Activated CD8-positive, alpha-beta memory T cell treated with anti-CD3 and anti-CD28 coated beads for 36 hours (primary cell): ENCODE results near the gene ANKMY1. TPM values are rescaled to one million over a fixed set of nuclear protein-coding genes. Genes with fewer than 3 reads are reported as not detected.
"Not testable (repeated sequence)": the region's sequence is repeated elsewhere in the genome, so short reads cannot be mapped to it uniquely, and the experiment has no call there.

ENCODE experiments used
- CTCF ChIA-PET: fragments of 350-600 bp; sonication (Branson Sonifier 250); formaldehyde crosslinking; loops from one replicate; lab custom pipeline; 2021; ENCODE audit warnings: antibody characterized with exemption; lab: Charles Lee
- POLR2A ChIA-PET: fragments of 350-600 bp; sonication (Branson Sonifier 250); formaldehyde crosslinking; loops from one replicate; lab custom pipeline; 2021; ENCODE audit warnings: antibody characterized with exemption; lab: Charles Lee
- total RNA-seq, 2 experiments: library from RNA; stranded (reverse); gene quantifications; one replicate each; pipeline ENCODE4 v1.2.3, GENCODE V29; 2021

ANKMY1 gene
- total RNA-seq, 2 experiments from 2014 or later, result 21.1 to 23.0 TPM

DNA sequence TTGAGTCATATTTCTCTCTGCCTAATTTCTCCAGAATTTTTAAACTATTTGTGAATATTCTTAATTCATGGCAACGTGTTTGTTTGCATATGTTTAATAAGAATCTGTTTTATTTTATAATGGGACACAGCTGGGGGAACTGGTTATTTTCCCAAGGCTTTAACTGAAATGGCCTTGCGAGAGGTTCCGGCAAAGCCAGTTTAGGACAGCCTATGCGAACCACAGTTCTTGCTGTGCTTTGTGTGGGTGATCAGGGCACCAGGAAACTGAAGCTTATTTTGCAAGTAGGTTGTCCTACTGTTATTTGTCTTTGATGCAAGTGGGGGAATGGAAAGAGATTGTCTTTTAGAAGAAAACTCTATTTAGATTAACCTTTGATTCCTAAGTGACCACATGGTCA, 6.5 kb downstream of the ANKMY1 start:
- ChIA-PET CTCF (interaction anchor here (0.7 to 1.3 kb wide), 2 partner anchors 37 to 74 kb away, joined by 3 to 5 read pairs; partner anchors contain the start of gene GPR35), POLR2A (interaction anchor here (0.6 kb wide), 1 partner anchor 1293 kb away, joined by 5 read pairs; no protein-coding TSS in a partner anchor)

DNA sequence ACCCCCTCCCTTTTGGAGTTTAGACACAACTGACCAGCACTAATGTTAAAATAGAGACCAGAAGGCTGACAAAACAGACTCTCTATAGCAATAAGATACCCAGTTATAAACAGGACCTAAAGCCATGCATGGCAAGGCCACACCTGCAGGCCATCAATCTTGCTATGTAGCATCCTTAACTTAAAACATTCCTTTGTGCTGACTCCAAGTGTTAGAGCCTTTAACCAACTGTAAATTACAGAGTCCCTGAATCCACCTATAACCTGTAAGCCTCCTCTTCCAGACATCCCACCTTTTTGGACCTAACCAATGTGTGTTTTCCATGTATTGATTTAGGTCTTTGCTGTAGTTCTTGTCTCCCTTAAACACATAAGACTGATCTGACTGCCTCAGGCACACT, 17.9 kb downstream of the ANKMY1 start:
- ChIA-PET CTCF (no interaction called here), POLR2A (no interaction called here)

- ChIA-PET POLR2A (interaction anchor here (0.5 kb wide), 1 partner anchor 11 kb away, joined by 3 read pairs; no protein-coding TSS in a partner anchor), CTCF (interaction anchor here (1.4 kb wide), 1 partner anchor 28 kb away, joined by 3 read pairs; no protein-coding TSS in a partner anchor)
Observed at GRCh38 chr2:240539101-240539500, 18.7 kb downstream of the ANKMY1 start.

- ChIA-PET POLR2A (interaction anchor here (0.5 kb wide), 1 partner anchor 10 kb away, joined by 3 read pairs; no protein-coding TSS in a partner anchor), CTCF (interaction anchor here (1.4 kb wide), 1 partner anchor 29 kb away, joined by 3 read pairs; no protein-coding TSS in a partner anchor)
Observed at GRCh38 chr2:240538031-240538780, 19.6 kb downstream of the ANKMY1 start.

DNA sequence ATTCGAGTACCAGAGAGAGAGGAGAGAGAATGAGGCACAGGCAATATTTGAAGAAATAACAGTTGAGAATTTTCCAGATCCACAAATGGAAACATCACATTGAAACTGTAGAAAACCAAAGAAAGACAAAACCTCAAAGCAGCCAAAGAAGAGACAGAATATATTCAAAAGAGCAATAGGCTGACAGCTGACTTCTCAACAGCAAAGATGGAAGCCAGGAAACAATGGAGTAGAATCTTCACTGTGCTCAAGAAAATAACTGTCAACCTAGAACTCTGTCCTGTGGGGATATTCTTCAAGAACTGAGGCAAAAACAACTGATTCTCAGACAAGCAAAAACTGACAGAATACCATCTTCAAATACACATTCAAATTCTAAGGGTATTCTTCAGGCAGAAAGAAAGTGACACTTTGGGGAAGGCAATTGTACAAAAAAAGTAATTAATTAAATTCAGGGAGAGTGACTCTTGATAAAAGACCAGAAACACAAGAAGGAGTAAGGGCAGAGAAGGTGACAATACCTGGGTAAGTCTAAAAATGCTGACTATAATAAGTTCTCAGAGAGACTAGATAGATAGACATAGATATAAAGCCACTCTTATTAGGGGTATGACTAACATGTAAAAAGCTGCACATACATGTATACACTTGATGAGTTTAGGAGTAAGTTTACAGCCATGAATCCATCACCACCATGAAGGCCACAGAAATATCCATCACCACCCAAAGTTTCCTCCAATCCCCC, 25.6 kb downstream of the ANKMY1 start:
- POLR2A ChIA-PET, result no interaction called here
- CTCF ChIA-PET, result interaction anchor here (1.3 kb wide), 1 partner anchor 18 kb away, joined by 3 read pairs; no protein-coding TSS in a partner anchor

GRCh38 chr2:240531038-240531437, 26.8 kb downstream of the ANKMY1 start:
- CTCF ChIA-PET, result interaction anchor here (1.3 kb wide), 1 partner anchor 17 kb away, joined by 3 read pairs; no protein-coding TSS in a partner anchor
- POLR2A ChIA-PET, result no interaction called here

GRCh38 chr2:240530181-240530580, 27.6 kb downstream of the ANKMY1 start:
- CTCF ChIA-PET, result no interaction called here
- POLR2A ChIA-PET, result no interaction called here

- POLR2A ChIA-PET, result no interaction called here
- CTCF ChIA-PET, result interaction anchor here (1.3 kb wide), 1 partner anchor 15 kb away, joined by 6 read pairs; no protein-coding TSS in a partner anchor
Observed at GRCh38 chr2:240529344-240529999, 28.3 kb downstream of the ANKMY1 start.

- ChIA-PET POLR2A (interaction anchor here (0.6 kb wide), 1 partner anchor 10 kb away, joined by 3 read pairs; no protein-coding TSS in a partner anchor), CTCF (interaction anchor here (0.8 to 1.3 kb wide), 2 partner anchors 13 to 14 kb away, joined by 3 to 6 read pairs; no protein-coding TSS in a partner anchor)
Observed at GRCh38 chr2:240528406-240529040, 29.3 kb downstream of the ANKMY1 start.

DNA sequence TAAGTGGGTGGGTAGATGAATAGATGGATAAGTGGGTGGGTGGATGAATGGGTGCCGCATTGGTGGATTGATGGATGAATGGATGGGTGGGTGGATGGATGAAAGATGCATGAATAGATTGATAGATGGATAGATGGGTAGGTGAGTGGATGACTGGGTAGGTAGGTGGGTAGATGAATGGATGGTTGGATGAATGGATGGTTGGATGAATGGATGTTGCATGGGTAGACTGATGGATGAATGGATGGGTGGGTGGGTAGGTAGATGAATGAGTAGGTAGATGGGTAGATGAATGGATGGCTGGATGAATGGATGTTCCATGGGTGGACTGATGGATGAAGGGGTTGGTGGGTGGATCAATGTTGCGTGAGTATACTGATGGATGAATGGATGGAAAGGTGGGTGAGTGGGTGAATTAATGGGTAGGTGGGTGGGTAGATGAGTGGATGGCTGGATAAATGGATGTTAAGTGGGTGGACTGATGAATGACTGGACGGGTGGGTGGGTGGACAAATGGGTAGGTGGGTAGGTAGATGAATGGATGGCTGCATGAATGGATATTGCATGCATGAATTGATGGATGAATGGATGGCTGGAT, 30.5 kb downstream of the ANKMY1 start:
- ChIA-PET CTCF (no interaction called here), POLR2A (no interaction called here)

GRCh38 chr2:240526521-240526920, 31.3 kb downstream of the ANKMY1 start:
- POLR2A ChIA-PET, result no interaction called here
- CTCF ChIA-PET, result interaction anchor here (1.2 kb wide), 1 partner anchor 12 kb away, joined by 3 read pairs; no protein-coding TSS in a partner anchor

- POLR2A ChIA-PET, result no interaction called here
Observed at GRCh38 chr2:240525802-240526201, 32.0 kb downstream of the ANKMY1 start.

DNA sequence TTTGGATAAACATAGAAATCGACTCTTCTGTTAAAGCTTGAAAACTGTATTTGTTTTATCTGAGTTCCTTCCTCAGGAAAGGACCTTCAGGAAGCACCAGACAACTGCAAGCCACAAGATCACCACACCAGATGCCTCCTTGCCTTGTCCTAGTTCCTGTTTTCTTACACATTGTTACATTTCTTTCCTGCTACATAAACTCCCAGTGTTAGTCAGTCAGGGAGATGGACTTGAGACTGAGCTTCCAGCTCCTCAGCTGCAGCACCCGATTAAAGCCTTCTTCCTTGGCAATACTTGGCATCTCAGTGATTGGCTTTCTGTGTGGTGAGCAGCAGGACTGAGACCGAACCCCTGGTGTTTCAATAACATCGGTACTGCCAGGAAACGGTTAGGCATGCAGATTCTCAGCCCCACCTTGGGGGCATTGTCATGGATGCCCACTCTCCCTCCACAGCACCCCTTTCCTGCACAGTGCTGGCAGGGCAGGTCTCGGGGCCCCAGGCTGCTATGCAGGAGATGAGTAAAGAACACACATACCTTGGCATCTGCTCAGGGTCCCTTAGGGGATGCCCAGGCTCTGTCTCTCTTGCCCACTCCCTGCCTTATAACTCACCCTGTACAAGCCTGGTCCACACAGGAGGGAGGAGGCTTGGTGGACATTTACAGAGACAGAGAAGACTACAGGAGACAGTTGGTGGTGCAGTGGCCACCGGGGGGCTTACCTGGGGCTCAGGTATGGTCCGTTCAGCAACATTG, 32.6 kb downstream of the ANKMY1 start:
- CTCF ChIA-PET, result no interaction called here
- POLR2A ChIA-PET, result no interaction called here

More at GRCh38 chr2:240525802-240526201, 32.0 kb downstream of the ANKMY1 start:
- CTCF ChIA-PET, result interaction anchor here (1.2 kb wide), 1 partner anchor 12 kb away, joined by 3 read pairs; no protein-coding TSS in a partner anchor

GRCh38 chr2:240523451-240524281, 34.1 kb downstream of the ANKMY1 start:
- ChIA-PET CTCF (interaction anchor here (1.0 kb wide), 1 partner anchor 10 kb away, joined by 3 read pairs; no protein-coding TSS in a partner anchor), POLR2A (interaction anchor here (0.5 kb wide), 1 partner anchor 497 kb away, joined by 4 read pairs; no protein-coding TSS in a partner anchor)

GRCh38 chr2:240522406-240522805, 35.4 kb downstream of the ANKMY1 start:
- ChIA-PET CTCF (interaction anchor here (1.4 kb wide), 1 partner anchor 8 kb away, joined by 4 read pairs; no protein-coding TSS in a partner anchor), POLR2A (no interaction called here)

GRCh38 chr2:240521885-240522284, 35.9 kb downstream of the ANKMY1 start:
- POLR2A ChIA-PET, result not testable (repeated sequence)
- CTCF ChIA-PET, result interaction anchor here (1.4 kb wide), 1 partner anchor 8 kb away, joined by 4 read pairs; no protein-coding TSS in a partner anchor
